Measurements from ENCODE around the gene NKAIN1. TPM values are rescaled to one million over a fixed set of nuclear protein-coding genes. Genes with fewer than 3 reads are reported as not detected.
A peak's percentile ranks its signal among the peaks of the same experiment; 100 is the strongest.

NKAIN1 gene
- polyA plus RNA-seq, 3 donors, result not detected

GRCh38 chr1:31183126-31183525 is 56.6 kb downstream of the NKAIN1 start:
- H2AFZ ChIP-seq (ENCODE audit: insufficient read depth, low read depth, low read length, poor library complexity, severe bottlenecking), result no peak overlapping the region
- H3K9ac ChIP-seq (ENCODE audit: insufficient read depth, low read length, poor library complexity, severe bottlenecking), result no peak overlapping the region
- Mint-ChIP-seq H3K9me3 (peaks cover 0 to 3% (median 0%) of the 10 kb centered on the region in 7 donors), H3K27me3 (ENCODE audit: low read depth in 3 of 3) (peaks cover 7 to 35% (median 24%) of the 10 kb centered on the region in 3 donors), H3K36me3 (no peaks in the 10 kb centered on the region), H3K4me1 (peaks cover 13% of the 10 kb centered on the region), H3K27ac (no peak overlapping the region), H3K4me3 (no peak overlapping the region)
- WGBS (ENCODE audit: insufficient coverage), result no CpG with 5 or more reads among the region's 6 CpGs
- H3K4me2 ChIP-seq (replicated peaks; ENCODE audit: extremely low read depth, low read length, poor library complexity, severe bottlenecking), result no peak overlapping the region
- H3K4me1 ChIP-seq (ENCODE audit: control insufficient read depth in 1 of 2, insufficient read depth in 2 of 2, low read length in 2 of 2), result peaks cover 11 to 14% of the 10 kb centered on the region in 2 donors
- H3K9me3 ChIP-seq (replicated peaks in 1 of 2; ENCODE audit: control insufficient read depth in 1 of 2, insufficient read depth in 1 of 2, low read length in 2 of 2), result no peaks in the 10 kb centered on the region
- TF ChIP-seq, protein P1, sequence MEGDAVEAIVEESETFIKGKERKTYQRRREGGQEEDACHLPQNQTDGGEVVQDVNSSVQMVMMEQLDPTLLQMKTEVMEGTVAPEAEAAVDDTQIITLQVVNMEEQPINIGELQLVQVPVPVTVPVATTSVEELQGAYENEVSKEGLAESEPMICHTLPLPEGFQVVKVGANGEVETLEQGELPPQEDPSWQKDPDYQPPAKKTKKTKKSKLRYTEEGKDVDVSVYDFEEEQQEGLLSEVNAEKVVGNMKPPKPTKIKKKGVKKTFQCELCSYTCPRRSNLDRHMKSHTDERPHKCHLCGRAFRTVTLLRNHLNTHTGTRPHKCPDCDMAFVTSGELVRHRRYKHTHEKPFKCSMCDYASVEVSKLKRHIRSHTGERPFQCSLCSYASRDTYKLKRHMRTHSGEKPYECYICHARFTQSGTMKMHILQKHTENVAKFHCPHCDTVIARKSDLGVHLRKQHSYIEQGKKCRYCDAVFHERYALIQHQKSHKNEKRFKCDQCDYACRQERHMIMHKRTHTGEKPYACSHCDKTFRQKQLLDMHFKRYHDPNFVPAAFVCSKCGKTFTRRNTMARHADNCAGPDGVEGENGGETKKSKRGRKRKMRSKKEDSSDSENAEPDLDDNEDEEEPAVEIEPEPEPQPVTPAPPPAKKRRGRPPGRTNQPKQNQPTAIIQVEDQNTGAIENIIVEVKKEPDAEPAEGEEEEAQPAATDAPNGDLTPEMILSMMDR (IDR thresholded peaks at IDR 0.05), result no peak
- no peaks in the 10 kb centered on the region for H3K79me2 ChIP-seq (ENCODE audit: insufficient read depth, low read length)
- peaks cover 0 to 2% of the 10 kb centered on the region in 2 donors for H3K27me3 ChIP-seq (ENCODE audit: control insufficient read depth in 2 of 2, insufficient read depth in 2 of 2, low read length in 2 of 2)
- H3K36me3 ChIP-seq (replicated peaks in 1 of 2; ENCODE audit: control insufficient read depth in 1 of 2, insufficient read depth in 2 of 2, low read length in 2 of 2), result no peaks in the 10 kb centered on the region
- intact Hi-C loops (cut with micrococcal nuclease), result loop anchor here (10.0 kb wide), 2 partner anchors 232 to 372 kb away; partner anchors contain the start of gene SERINC2 (in 1 of the 2)
- no peak overlapping the region for H3K4me3 ChIP-seq (replicated peaks in 1 of 3; ENCODE audit: low read depth in 2 of 3, low read length in 3 of 3)
- no peak overlapping the region for H3K27ac ChIP-seq (ENCODE audit: low read depth in 1 of 2, low read length in 2 of 2)
- H4K20me1 ChIP-seq (ENCODE audit: insufficient read depth, low read length), result no peaks in the 10 kb centered on the region
- no peak for DNase-seq

- Histone ChIP-seq H4K20me1 (ENCODE audit: insufficient read depth, low read length) (no peaks in the 10 kb centered on the region), H3K27me3 (ENCODE audit: control insufficient read depth in 2 of 2, insufficient read depth in 2 of 2, low read length in 2 of 2) (peaks cover 0 to 2% of the 10 kb centered on the region in 2 donors), H3K4me1 (ENCODE audit: control insufficient read depth in 1 of 2, insufficient read depth in 2 of 2, low read length in 2 of 2) (peaks cover 11 to 14% of the 10 kb centered on the region in 2 donors), H3K27ac (ENCODE audit: low read depth in 1 of 2, low read length in 2 of 2) (no peak overlapping the region), H2AFZ (ENCODE audit: insufficient read depth, low read depth, low read length, poor library complexity, severe bottlenecking) (no peak overlapping the region), H3K9ac (ENCODE audit: insufficient read depth, low read length, poor library complexity, severe bottlenecking) (no peak overlapping the region), H3K4me2 (replicated peaks; ENCODE audit: extremely low read depth, low read length, poor library complexity, severe bottlenecking) (peak overlapping the region; percentile 65), H3K9me3 (replicated peaks in 1 of 2; ENCODE audit: control insufficient read depth in 1 of 2, insufficient read depth in 1 of 2, low read length in 2 of 2) (no peaks in the 10 kb centered on the region), H3K4me3 (replicated peaks in 1 of 3; ENCODE audit: low read depth in 2 of 3, low read length in 3 of 3) (peak overlapping the region in 1 of 3 experiments; percentile 54), H3K79me2 (ENCODE audit: insufficient read depth, low read length) (no peaks in the 10 kb centered on the region), H3K36me3 (replicated peaks in 1 of 2; ENCODE audit: control insufficient read depth in 1 of 2, insufficient read depth in 2 of 2, low read length in 2 of 2) (no peaks in the 10 kb centered on the region)
- 3% methylated on average over 7 of the region's 18 CpGs for WGBS (ENCODE audit: insufficient coverage)
- H3K9me3 Mint-ChIP-seq, result peaks cover 0 to 3% (median 0%) of the 10 kb centered on the region in 7 donors
- TF ChIP-seq, protein P1 (IDR thresholded peaks at IDR 0.05), result no peak
- peaks cover 5 to 37% (median 24%) of the 10 kb centered on the region in 3 donors for H3K27me3 Mint-ChIP-seq (ENCODE audit: low read depth in 3 of 3)
- H3K36me3 Mint-ChIP-seq, result no peaks in the 10 kb centered on the region
- DNase-seq, result peak; percentile 38 to 71 (median 46)
- no peak overlapping the region for H3K27ac Mint-ChIP-seq
- H3K4me1 Mint-ChIP-seq, result peaks cover 13% of the 10 kb centered on the region
- intact Hi-C loops (cut with micrococcal nuclease), result loop anchor here (1.0 to 10.0 kb wide), 3 partner anchors 232 to 372 kb away; partner anchors contain the start of gene SERINC2 (in 1 of the 2)
- H3K4me3 Mint-ChIP-seq, result peak overlapping the region in 1 of 2 donors; percentile 75
Measured at GRCh38 chr1:31182352-31182751, 57.3 kb downstream of the NKAIN1 start.

Measured in CD14-positive monocyte (primary cell).